Measurements from ENCODE around the gene STK10.

DNA sequence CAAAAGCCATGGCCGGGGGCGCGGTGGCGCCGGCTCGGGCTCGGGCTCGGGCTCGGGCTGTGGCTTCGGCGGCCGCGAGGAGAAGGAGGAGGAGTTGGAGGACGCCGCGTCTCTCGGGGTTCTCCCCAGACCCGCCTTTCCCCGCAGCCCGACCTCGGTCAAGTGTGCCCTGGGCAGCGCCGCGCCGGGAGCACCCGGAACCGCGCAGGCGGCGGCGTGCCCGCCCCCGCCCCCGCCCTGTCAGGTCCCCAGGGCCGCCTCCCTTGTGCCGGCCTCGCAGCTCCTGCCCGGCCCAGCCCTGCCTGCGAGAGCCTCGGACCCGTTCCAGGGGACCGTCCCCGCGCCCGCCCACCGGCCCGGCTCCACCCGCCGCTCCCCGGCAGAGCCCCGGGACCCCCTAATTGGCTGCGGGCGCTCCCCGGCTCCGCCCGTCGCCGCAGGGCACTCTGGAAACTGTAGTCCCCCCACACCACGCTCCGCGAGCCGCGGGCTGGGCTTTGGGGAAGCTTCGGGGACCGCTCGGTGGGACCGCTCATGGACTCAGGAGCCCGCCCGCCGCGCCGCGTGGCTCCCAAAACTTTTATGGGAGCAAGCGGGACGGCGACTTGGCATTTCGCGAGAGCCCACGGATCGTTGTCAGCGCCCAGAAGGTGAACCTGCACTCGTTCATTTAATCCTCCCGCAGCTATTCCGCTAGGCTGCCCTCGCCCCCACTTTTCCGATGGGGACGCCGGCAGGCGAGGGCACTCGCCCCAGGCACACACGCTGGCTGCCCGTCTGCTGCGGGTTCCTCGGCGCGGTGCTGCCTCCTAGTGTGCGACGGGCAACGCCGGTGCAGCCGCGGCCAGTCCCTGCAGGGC, at the start of gene STK10:
- TF ChIP-seq CTCF (IDR thresholded peaks at IDR 0.05; ENCODE audit: control extremely low read depth in 1 of 3, insufficient read depth in 1 of 3, low read depth in 1 of 3, low read length in 3 of 3) (peak; percentile 86 to 94 (median 86)), SP2 (IDR thresholded peaks at IDR 0.05; ENCODE audit: low read length) (no peak), CHD1 (IDR thresholded peaks at IDR 0.05; ENCODE audit: low read depth, low read length) (no peak), CHD2 (IDR thresholded peaks at IDR 0.05; ENCODE audit: low read length) (no peak), POLR2A (IDR thresholded peaks at IDR 0.05; ENCODE audit: control extremely low read depth in 1 of 2, low read depth in 2 of 2, low read length in 2 of 2) (no peak; a peak in 1 of 3 replicates), ZNF274 (IDR thresholded peaks at IDR 0.05; ENCODE audit: borderline replicate concordance, extremely low read depth, low read length) (no peak), POLR2AphosphoS5 (IDR thresholded peaks at IDR 0.05; ENCODE audit: low read depth, low read length) (no peak), RAD21 (IDR thresholded peaks at IDR 0.05 in 1 of 2, conservative IDR thresholded peaks at IDR 0.05 in 1 of 2; ENCODE audit: low read depth in 2 of 2, low read length in 2 of 2) (peak; percentile 89 to 91), EP300 (IDR thresholded peaks at IDR 0.05; ENCODE audit: borderline replicate concordance in 1 of 2, low read depth in 2 of 2, low read length in 2 of 2) (peak in 1 of 2 experiments; percentile 91; a peak in 1 of 3 replicates), CREB1 (IDR thresholded peaks at IDR 0.05) (0 out of 2 replicates have a peak, but pooled peaks have one; percentile 13), GTF2F1 (IDR thresholded peaks at IDR 0.05; ENCODE audit: borderline replicate concordance, low read depth, low read length) (no peak), EZH2 (IDR thresholded peaks at IDR 0.05; ENCODE audit: low read depth, low read length, severe bottlenecking) (no peak), RNF2 (IDR thresholded peaks at IDR 0.05; ENCODE audit: borderline replicate concordance, low read depth, low read length, missing control alignments, poor library complexity, severe bottlenecking) (no peak), TEAD4 (IDR thresholded peaks at IDR 0.05; ENCODE audit: low read depth, low read length) (no peak; the same call in 1 of the 2 replicates)

Measured in H1 (cell line).